HG02588 (cell line): Measurements from ENCODE around the gene NCK2.
A peak's percentile ranks its signal among the peaks of the same experiment; 100 is the strongest.

ENCODE experiments used
- ATAC-seq: cut with Tn5 transposase; IDR thresholded peaks from one replicate; pipeline ENCODE4 v1.9.1; 2021; ENCODE audit warnings: mild to moderate bottlenecking, moderate library complexity; ENCODE audit not compliant: unreplicated experiment

NCK2 gene

GRCh38 chr2:105774781-105775337 is 30.1 kb downstream of the NCK2 start:
- ATAC-seq: no peak

GRCh38 chr2:105775809-105776559 is 31.3 kb downstream of the NCK2 start:
- peak; percentile 65 for ATAC-seq

- ATAC-seq: no peak
Measured at GRCh38 chr2:105776560-105776928, 31.8 kb downstream of the NCK2 start.

GRCh38 chr2:105777031-105777482 is 32.3 kb downstream of the NCK2 start:
- ATAC-seq: no peak

GRCh38 chr2:105777506-105778055 is 32.9 kb downstream of the NCK2 start:
- no peak for ATAC-seq

- no peak for ATAC-seq
Measured at GRCh38 chr2:105778080-105778607, 33.4 kb downstream of the NCK2 start.

GRCh38 chr2:105779394-105779793 is 34.7 kb downstream of the NCK2 start:
- no peak for ATAC-seq

GRCh38 chr2:105780606-105781005 is 35.9 kb downstream of the NCK2 start:
- ATAC-seq: no peak

- ATAC-seq: no peak
Measured at GRCh38 chr2:105781274-105781978, 36.7 kb downstream of the NCK2 start.

GRCh38 chr2:105782123-105782522 is 37.4 kb downstream of the NCK2 start:
- ATAC-seq: no peak

- ATAC-seq: no peak
Measured at GRCh38 chr2:105782646-105783045, 37.9 kb downstream of the NCK2 start.

- ATAC-seq: no peak
Measured at GRCh38 chr2:105783151-105783738, 38.5 kb downstream of the NCK2 start.

- no peak for ATAC-seq
Measured at GRCh38 chr2:105783972-105784371, 39.3 kb downstream of the NCK2 start.

- no peak for ATAC-seq
Measured at GRCh38 chr2:105784589-105784988, 39.9 kb downstream of the NCK2 start.

- ATAC-seq: no peak
Measured at GRCh38 chr2:105785095-105785847, 40.6 kb downstream of the NCK2 start.

- no peak for ATAC-seq
Measured at GRCh38 chr2:105786231-105787230, 41.8 kb downstream of the NCK2 start.

- no peak for ATAC-seq
Measured at GRCh38 chr2:105787376-105788318, 42.9 kb downstream of the NCK2 start.

GRCh38 chr2:105788670-105789290 is 44.1 kb downstream of the NCK2 start:
- ATAC-seq: no peak
